ENCODE data around the gene ZNF580. TPM values are rescaled to one million over a fixed set of nuclear protein-coding genes. Genes with fewer than 3 reads are reported as not detected.

The ZNF580 gene
- total RNA-seq, 1 donor from 2014 or later = 41.8 TPM

DNA sequence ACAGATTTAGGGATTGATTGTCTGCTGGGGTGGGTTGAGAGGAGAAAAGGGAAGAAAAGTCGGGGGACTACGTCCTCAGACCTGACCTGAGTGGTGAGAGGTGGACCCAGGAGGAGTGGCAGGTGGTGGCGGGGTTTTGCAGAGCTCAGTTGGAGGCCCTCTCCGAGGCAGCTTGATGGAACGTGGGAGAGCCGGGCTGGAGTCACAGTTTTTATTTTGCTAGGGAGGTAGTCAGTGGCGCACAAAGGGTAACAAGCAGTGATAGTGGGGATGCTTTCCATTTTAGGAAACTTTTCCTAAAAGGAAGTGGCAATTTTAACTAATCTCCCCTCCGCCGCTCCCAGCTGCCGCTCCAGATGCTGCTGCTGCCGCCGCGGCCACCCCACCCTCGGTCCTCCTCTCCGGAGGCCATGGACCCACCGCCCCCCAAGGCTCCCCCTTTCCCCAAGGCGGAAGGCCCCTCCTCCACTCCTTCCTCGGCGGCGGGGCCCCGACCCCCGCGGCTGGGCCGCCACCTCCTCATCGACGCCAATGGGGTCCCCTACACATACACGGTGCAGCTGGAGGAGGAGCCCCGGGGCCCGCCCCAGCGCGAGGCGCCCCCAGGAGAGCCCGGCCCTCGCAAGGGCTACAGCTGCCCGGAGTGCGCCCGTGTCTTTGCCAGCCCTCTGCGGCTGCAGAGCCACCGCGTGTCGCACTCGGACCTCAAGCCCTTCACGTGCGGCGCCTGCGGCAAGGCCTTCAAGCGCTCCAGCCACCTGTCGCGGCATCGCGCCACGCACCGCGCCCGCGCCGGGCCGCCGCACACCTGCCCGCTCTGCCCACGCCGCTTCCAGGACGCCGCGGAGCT, 1.6 kb downstream of the ZNF580 start:
- peaks cover 21% of the 10 kb centered on the region for H3K27me3 Mint-ChIP-seq (ENCODE audit: low read depth)
- no peak for DNase-seq (ENCODE audit: low read depth, low spot score)
- peak overlapping the region; percentile 98 for H3K4me3 Mint-ChIP-seq
- H3K9me3 Mint-ChIP-seq = peaks cover 2% of the 10 kb centered on the region
- peaks cover 49% of the 10 kb centered on the region for H3K4me1 Mint-ChIP-seq
- peaks cover 19% of the 10 kb centered on the region for H3K36me3 Mint-ChIP-seq (ENCODE audit: low read depth)
- peak overlapping the region; percentile 66 for H3K27ac Mint-ChIP-seq (ENCODE audit: unreplicated experiment)
- TF ChIP-seq, protein P1, sequence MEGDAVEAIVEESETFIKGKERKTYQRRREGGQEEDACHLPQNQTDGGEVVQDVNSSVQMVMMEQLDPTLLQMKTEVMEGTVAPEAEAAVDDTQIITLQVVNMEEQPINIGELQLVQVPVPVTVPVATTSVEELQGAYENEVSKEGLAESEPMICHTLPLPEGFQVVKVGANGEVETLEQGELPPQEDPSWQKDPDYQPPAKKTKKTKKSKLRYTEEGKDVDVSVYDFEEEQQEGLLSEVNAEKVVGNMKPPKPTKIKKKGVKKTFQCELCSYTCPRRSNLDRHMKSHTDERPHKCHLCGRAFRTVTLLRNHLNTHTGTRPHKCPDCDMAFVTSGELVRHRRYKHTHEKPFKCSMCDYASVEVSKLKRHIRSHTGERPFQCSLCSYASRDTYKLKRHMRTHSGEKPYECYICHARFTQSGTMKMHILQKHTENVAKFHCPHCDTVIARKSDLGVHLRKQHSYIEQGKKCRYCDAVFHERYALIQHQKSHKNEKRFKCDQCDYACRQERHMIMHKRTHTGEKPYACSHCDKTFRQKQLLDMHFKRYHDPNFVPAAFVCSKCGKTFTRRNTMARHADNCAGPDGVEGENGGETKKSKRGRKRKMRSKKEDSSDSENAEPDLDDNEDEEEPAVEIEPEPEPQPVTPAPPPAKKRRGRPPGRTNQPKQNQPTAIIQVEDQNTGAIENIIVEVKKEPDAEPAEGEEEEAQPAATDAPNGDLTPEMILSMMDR (conservative IDR thresholded peaks at IDR 0.05) = no peak

DNA sequence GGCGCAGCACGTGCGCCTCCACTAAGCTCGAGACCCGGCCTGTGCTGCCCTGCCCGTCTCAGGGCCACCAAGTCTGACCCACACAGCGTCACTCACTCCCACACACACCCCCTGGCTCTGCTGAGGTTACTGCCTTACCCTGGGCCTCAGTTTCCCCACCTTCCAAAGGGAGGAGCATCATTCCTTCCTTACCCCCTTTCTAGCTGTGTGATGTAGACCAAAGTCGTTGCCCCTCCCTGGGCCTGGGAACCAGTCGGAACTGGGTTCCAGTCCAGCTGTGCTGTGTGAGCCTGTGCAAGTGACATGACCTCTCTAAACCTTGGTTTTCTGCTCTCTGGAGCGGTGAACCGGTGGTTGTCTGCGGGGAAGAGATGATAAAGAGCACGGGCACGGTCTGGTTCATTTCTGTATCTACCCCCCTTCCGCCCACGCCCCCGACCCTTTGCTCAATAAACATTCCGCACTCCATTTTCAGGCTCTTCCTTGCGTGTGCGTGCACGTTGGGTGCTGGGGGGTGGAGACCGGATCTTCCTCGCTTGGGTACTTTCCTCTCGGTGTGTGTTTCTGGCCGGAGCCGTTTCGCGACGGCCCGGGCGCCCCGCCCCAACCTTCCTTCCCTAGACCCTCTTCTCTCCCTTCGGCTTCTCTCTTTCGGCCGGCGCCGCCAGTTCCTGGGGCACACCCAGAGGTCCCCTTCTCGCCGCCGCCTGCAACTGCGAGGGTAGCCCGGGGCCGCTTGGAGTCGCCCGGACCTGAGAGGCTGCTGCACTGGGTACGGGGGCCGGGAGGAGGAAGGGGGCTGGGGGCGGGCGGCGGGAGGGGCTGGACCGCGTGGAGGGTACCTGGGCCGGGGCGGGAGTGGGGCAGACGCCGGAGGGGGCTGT, 2.4 kb downstream of the ZNF580 start, which contains the start of gene ZNF581:
TSS of gene ZNF581 (plus strand) at position 647 of the 884 bp plus-strand sequence. CDS start 923 bp downstream, outside the sequence.
- TF ChIP-seq, protein P1 (conservative IDR thresholded peaks at IDR 0.05) = no peak
- Mint-ChIP-seq H3K9me3 (peaks cover 2% of the 10 kb centered on the region), H3K27ac (ENCODE audit: unreplicated experiment) (peak within 1 kb of the TSS; percentile 96), H3K4me3 (peak within 1 kb of the TSS; percentile 98), H3K27me3 (ENCODE audit: low read depth) (peaks cover 21% of the 10 kb centered on the region), H3K36me3 (ENCODE audit: low read depth) (peaks cover 18% of the 10 kb centered on the region), H3K4me1 (peaks cover 49% of the 10 kb centered on the region)
- DNase-seq (ENCODE audit: low read depth, low spot score) = peak; percentile 64

DNA sequence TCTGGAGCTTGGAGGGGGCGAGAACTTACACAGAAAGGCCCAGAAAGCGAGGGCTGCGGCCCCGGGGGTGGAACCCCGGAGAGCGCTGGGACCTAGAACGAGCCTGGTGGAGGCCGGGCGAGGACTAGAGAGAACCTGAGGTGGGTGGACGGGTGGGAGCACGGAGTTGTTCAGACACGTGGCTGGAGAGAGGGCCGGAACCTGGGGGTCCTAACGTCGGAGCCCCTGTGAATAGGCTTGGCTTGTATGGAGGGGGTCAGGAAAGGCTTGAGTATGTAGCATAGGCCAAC, 3.0 kb downstream of the ZNF580 start:
- peaks cover 18% of the 10 kb centered on the region for H3K36me3 Mint-ChIP-seq (ENCODE audit: low read depth)
- no peak for DNase-seq (ENCODE audit: low read depth, low spot score)
- TF ChIP-seq, protein P1 (conservative IDR thresholded peaks at IDR 0.05) = no peak
- peak overlapping the region; percentile 98 for H3K4me3 Mint-ChIP-seq
- H3K4me1 Mint-ChIP-seq = peaks cover 51% of the 10 kb centered on the region
- peak overlapping the region; percentile 84 for H3K27ac Mint-ChIP-seq (ENCODE audit: unreplicated experiment)
- peaks cover 21% of the 10 kb centered on the region for H3K27me3 Mint-ChIP-seq (ENCODE audit: low read depth)
- peaks cover 2% of the 10 kb centered on the region for H3K9me3 Mint-ChIP-seq

DNA sequence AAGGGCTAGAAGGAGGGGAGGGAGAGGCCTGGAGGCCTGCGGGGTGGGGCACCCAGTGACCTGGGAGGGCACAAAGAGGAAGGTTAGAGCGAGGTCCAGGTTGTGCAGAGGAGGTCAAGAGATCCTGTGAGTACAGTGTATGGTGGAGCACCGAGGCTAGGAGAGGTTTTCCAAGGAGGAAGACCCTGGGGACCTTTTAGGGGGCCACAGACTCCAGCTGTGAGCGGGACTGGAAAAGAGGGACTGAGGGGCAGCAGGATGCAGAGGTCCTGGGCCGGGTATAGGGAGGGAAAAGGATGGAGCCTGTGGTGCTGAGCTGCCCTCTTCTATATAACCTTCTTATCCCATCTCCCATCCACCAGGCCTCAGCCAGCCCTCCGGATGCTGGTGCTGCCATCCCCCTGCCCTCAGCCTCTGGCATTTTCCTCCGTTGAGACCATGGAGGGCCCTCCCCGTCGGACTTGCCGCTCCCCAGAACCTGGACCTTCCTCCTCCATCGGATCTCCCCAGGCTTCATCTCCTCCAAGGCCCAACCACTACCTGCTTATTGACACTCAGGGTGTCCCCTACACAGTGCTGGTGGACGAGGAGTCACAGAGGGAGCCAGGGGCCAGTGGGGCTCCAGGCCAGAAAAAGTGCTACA, 3.5 kb downstream of the ZNF580 start:
- DNase-seq (ENCODE audit: low read depth, low spot score) = no peak
- no peaks in the 10 kb centered on the region for H3K9me3 Mint-ChIP-seq
- peaks cover 47% of the 10 kb centered on the region for H3K4me1 Mint-ChIP-seq
- H3K27me3 Mint-ChIP-seq (ENCODE audit: low read depth) = peaks cover 21% of the 10 kb centered on the region
- H3K36me3 Mint-ChIP-seq (ENCODE audit: low read depth) = peaks cover 14% of the 10 kb centered on the region
- peak overlapping the region; percentile 98 for H3K4me3 Mint-ChIP-seq
- TF ChIP-seq, protein P1 (conservative IDR thresholded peaks at IDR 0.05) = no peak
- H3K27ac Mint-ChIP-seq (ENCODE audit: unreplicated experiment) = no peak overlapping the region

DNA sequence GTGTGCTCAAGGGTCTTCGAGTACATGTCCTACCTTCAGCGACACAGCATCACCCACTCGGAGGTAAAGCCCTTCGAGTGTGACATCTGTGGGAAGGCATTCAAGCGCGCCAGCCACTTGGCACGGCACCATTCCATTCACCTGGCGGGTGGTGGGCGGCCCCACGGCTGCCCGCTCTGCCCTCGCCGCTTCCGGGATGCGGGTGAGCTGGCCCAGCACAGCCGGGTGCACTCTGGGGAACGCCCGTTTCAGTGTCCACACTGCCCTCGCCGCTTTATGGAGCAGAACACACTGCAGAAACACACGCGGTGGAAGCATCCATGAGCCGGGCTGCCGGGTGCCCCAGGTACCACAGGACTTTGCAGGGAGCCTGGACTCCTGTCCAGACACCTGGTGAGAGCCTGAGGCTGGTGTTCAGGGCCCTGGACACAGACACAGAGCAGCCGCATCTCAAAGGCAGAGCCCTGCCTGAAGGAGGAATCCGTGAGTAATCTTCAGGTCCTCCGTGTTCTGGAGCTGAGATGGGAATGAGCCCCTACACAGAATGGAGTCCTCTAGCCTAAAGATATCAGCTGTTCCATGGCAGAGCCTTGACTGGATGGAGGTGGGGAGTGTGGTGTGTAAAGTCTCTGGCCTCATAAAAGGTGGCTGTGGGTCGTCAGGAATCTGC, 4.2 kb downstream of the ZNF580 start:
- H3K36me3 Mint-ChIP-seq (ENCODE audit: low read depth) = peaks cover 14% of the 10 kb centered on the region
- DNase-seq (ENCODE audit: low read depth, low spot score) = no peak
- peaks cover 21% of the 10 kb centered on the region for H3K27me3 Mint-ChIP-seq (ENCODE audit: low read depth)
- no peak overlapping the region for H3K27ac Mint-ChIP-seq (ENCODE audit: unreplicated experiment)
- TF ChIP-seq, protein P1 (conservative IDR thresholded peaks at IDR 0.05) = no peak
- peak overlapping the region; percentile 98 for H3K4me3 Mint-ChIP-seq
- H3K9me3 Mint-ChIP-seq = no peaks in the 10 kb centered on the region
- H3K4me1 Mint-ChIP-seq = peaks cover 51% of the 10 kb centered on the region
